ENCODE data around the gene EMP1.
A peak's percentile ranks its signal among the peaks of the same experiment; 100 is the strongest.

Gene EMP1

GRCh38 chr12:13177373-13177772 is 19.2 kb upstream of the EMP1 start:
- Mint-ChIP-seq H3K27ac (ENCODE audit: low read depth) (no peak overlapping the region), H3K4me3 (no peak overlapping the region), H3K36me3 (ENCODE audit: insufficient read depth) (peaks cover 5% of the 10 kb centered on the region), H3K9me3 (no peaks in the 10 kb centered on the region), H3K4me1 (peaks cover 12% of the 10 kb centered on the region), H3K27me3 (peaks cover 55% of the 10 kb centered on the region)
- DNase-seq (ENCODE audit: low spot score in 2 of 2) (no peak), ATAC-seq (replicated peaks; ENCODE audit: extremely low read depth, poor library complexity, severe bottlenecking) (no peak)

- Mint-ChIP-seq H3K4me3 (no peak overlapping the region), H3K9me3 (no peaks in the 10 kb centered on the region), H3K4me1 (peaks cover 12% of the 10 kb centered on the region), H3K27me3 (peaks cover 55% of the 10 kb centered on the region), H3K27ac (ENCODE audit: low read depth) (no peak overlapping the region), H3K36me3 (ENCODE audit: insufficient read depth) (peaks cover 5% of the 10 kb centered on the region)
- no peak for DNase-seq (ENCODE audit: low spot score in 2 of 2)
- no peak for ATAC-seq (replicated peaks; ENCODE audit: extremely low read depth, poor library complexity, severe bottlenecking)
Observed at GRCh38 chr12:13177906-13178305, 18.6 kb upstream of the EMP1 start.

DNA sequence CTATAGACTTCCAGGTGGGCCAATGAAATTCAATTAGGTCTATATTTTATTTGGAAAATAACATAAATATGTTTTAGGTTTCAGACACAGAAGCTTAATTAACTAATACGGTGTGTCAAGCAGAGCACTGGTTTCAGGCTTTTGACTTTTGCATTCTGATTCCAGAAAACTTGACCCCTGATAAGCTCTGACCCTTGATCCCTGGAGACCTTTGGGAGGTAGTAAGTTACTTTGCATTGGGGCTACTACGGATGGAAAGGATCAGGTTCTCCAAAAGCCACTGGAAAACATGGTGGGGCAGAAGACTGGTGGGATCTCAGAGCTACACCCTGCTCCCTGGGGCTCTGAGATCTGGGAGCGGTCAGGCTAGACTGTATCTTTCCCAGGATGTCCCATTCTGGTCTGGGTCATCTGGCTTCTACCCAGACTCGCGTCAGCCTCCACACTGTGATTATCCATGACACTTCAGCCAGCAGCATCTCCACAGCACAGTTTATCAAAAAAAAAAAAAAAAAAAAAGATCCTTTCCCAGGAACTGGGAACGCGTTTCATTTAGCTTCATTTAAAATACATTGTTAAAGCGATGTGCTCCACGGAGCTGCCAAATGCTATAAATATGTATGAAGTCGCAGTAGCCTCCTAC is 17.8 kb upstream of the EMP1 start:
- Mint-ChIP-seq H3K36me3 (ENCODE audit: insufficient read depth) (peaks cover 5% of the 10 kb centered on the region), H3K4me1 (peaks cover 12% of the 10 kb centered on the region)

DNA sequence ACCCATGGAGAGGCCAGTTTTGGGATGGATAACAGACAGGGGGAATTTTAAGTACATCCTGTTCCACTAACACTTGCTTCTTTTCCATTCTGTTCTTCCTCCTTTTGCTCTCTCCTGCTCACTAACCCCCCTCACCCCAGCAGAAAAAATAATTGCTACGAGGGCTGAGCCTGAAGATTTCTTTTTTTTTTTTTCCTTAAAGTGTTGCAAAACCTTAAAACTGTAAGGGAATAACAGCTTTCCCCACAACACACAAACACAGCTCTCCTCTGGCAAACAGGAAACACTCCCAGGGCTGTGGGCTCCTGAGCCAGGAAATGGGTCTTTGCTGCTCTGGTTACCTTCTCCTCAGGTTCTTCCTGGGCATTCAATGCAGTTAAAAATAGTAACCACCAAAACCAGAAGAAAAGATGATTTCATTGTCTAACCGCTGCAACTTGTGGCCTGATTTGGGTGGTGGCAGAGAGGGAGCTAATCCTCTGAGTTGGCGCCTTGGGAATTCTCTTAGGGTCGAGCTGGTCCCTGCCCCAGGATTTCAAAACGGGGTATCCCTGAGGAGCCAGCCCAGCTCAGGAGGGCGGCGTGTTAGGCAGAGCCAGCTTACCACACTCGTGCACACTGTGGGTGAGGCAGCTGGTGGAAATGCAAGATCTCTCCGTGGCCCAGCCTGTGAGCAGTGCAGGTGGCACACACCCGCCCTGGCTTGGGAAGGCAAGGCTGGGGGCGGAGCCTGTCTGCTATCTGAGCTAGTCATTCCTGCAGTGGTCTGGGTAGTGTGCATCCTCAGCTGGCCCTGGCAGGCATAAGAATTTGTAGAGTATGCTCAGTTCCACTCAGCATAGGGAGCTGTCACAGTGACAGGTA is 17.1 kb upstream of the EMP1 start:
- ATAC-seq (replicated peaks; ENCODE audit: extremely low read depth, poor library complexity, severe bottlenecking) (peak; percentile 84), DNase-seq (ENCODE audit: low spot score in 2 of 2) (peak in 1 of 2 donors; percentile 18)
- H3K36me3 Mint-ChIP-seq (ENCODE audit: insufficient read depth), result peaks cover 5% of the 10 kb centered on the region
- H3K27ac Mint-ChIP-seq (ENCODE audit: low read depth), result no peak overlapping the region
- peak overlapping the region; percentile 47 for H3K4me3 Mint-ChIP-seq
- peaks cover 12% of the 10 kb centered on the region for H3K4me1 Mint-ChIP-seq
- peaks cover 54% of the 10 kb centered on the region for H3K27me3 Mint-ChIP-seq
- no peaks in the 10 kb centered on the region for H3K9me3 Mint-ChIP-seq

More for the DNA sequence above, 17.8 kb upstream of the EMP1 start:
- Mint-ChIP-seq H3K9me3 (no peaks in the 10 kb centered on the region), H3K27me3 (peaks cover 54% of the 10 kb centered on the region), H3K27ac (ENCODE audit: low read depth) (no peak overlapping the region), H3K4me3 (peak overlapping the region; percentile 47)
- no peak for ATAC-seq (replicated peaks; ENCODE audit: extremely low read depth, poor library complexity, severe bottlenecking)
- DNase-seq (ENCODE audit: low spot score in 2 of 2), result no peak

DNA sequence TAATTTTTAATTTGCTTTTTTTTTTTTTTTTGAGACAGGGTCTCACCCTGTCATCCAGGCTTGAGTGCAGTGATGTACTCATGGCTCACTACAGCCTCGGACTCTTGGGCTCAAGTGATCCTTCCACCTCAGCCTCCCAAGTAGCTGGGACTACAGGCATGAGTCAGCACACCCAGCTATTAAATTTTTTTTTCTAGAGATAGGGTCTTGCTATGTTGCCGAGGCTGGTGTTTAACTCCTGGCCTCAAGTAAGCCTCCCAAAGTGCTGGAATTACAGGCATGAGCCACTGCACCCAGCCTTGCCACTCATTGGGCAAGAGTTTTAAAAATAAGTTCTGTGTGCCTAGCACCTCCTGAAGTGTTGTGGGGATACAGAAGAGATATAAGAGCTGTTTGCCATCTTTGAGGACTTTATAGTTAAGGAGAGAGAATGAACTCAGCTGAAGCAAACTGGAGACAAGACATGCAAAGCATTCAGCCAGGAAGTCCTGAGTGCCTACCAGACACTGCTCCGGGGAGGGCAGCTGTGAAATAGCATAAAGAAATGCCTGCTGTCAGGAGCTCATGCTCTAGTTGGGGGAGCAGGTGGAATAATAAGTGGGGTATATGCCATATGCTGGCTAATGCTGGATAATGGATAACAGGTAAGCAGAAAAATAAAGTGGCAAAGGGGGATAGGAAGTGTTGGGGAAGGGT is 15.0 kb upstream of the EMP1 start:
- no peak for DNase-seq (ENCODE audit: low spot score in 2 of 2)
- H3K4me3 Mint-ChIP-seq, result no peak overlapping the region
- H3K27ac Mint-ChIP-seq (ENCODE audit: low read depth), result no peak overlapping the region
- peaks cover 5% of the 10 kb centered on the region for H3K36me3 Mint-ChIP-seq (ENCODE audit: insufficient read depth)
- no peak for ATAC-seq (replicated peaks; ENCODE audit: extremely low read depth, poor library complexity, severe bottlenecking)
- H3K27me3 Mint-ChIP-seq, result peaks cover 65% of the 10 kb centered on the region
- peaks cover 12% of the 10 kb centered on the region for H3K4me1 Mint-ChIP-seq
- H3K9me3 Mint-ChIP-seq, result no peaks in the 10 kb centered on the region

- no peak overlapping the region for H3K4me3 Mint-ChIP-seq
- DNase-seq (ENCODE audit: low spot score in 2 of 2) (no peak), ATAC-seq (replicated peaks; ENCODE audit: extremely low read depth, poor library complexity, severe bottlenecking) (no peak)
- peaks cover 71% of the 10 kb centered on the region for H3K27me3 Mint-ChIP-seq
- H3K9me3 Mint-ChIP-seq, result no peaks in the 10 kb centered on the region
- H3K4me1 Mint-ChIP-seq, result peaks cover 12% of the 10 kb centered on the region
- H3K27ac Mint-ChIP-seq (ENCODE audit: low read depth), result no peak overlapping the region
- peaks cover 5% of the 10 kb centered on the region for H3K36me3 Mint-ChIP-seq (ENCODE audit: insufficient read depth)
Observed at GRCh38 chr12:13182881-13183280, 13.6 kb upstream of the EMP1 start.

DNA sequence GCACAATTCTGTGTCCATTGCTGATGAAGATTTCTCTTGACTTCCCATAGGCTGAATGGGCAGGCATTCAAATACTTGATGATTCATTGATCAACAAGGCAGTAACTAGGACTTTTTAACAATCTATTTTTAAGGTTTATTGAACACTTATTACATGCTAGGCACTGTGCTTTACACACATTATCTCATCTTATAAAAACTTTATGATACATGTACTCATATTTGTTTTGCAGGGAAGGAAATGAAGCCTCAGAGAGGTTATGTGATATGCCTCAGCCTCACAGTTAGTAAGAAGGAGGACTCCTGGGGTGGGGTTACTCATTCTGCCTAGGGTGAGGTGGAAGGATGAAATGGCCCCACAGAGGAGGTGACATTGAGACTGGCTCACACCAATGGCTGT is 12.9 kb upstream of the EMP1 start:
- ATAC-seq (replicated peaks; ENCODE audit: extremely low read depth, poor library complexity, severe bottlenecking) (no peak), DNase-seq (ENCODE audit: low spot score in 2 of 2) (no peak)
- Mint-ChIP-seq H3K27me3 (peaks cover 75% of the 10 kb centered on the region), H3K27ac (ENCODE audit: low read depth) (no peak overlapping the region), H3K9me3 (no peaks in the 10 kb centered on the region), H3K4me1 (peaks cover 12% of the 10 kb centered on the region), H3K4me3 (no peak overlapping the region), H3K36me3 (ENCODE audit: insufficient read depth) (peaks cover 5% of the 10 kb centered on the region)

DNA sequence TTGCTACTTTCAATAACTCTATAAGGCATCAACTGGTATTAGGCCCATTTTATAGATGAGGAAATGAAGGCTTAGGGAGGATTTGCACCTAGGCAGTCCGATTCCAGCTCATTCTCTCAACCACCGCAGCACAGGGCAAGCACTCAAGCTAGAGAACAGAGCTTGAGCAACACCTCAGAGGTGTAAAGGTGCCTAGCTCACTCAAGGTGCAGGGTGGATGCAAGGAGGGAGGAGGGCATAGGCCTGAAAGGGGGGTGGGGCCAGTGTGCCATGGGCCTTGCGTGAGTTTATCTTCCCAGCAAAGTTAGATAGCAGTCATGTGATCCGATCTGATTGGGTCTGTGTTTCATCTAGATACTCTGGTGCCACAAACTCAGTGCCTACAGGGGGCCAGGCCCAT is 10.2 kb upstream of the EMP1 start:
- no peaks in the 10 kb centered on the region for H3K36me3 Mint-ChIP-seq (ENCODE audit: insufficient read depth)
- no peaks in the 10 kb centered on the region for H3K9me3 Mint-ChIP-seq
- DNase-seq (ENCODE audit: low spot score in 2 of 2), result no peak
- H3K27ac Mint-ChIP-seq (ENCODE audit: low read depth), result no peak overlapping the region
- H3K4me1 Mint-ChIP-seq, result no peaks in the 10 kb centered on the region
- ATAC-seq (replicated peaks; ENCODE audit: extremely low read depth, poor library complexity, severe bottlenecking), result no peak
- no peak overlapping the region for H3K4me3 Mint-ChIP-seq
- peaks cover 84% of the 10 kb centered on the region for H3K27me3 Mint-ChIP-seq

- no peak for ATAC-seq (replicated peaks; ENCODE audit: extremely low read depth, poor library complexity, severe bottlenecking)
- Mint-ChIP-seq H3K27me3 (peaks cover 84% of the 10 kb centered on the region), H3K9me3 (no peaks in the 10 kb centered on the region), H3K4me1 (no peaks in the 10 kb centered on the region), H3K36me3 (ENCODE audit: insufficient read depth) (no peaks in the 10 kb centered on the region), H3K4me3 (no peak overlapping the region), H3K27ac (ENCODE audit: low read depth) (no peak overlapping the region)
- DNase-seq (ENCODE audit: low spot score in 2 of 2), result no peak
Observed at GRCh38 chr12:13187399-13187798, 9.1 kb upstream of the EMP1 start.

- H3K27me3 Mint-ChIP-seq, result peaks cover 73% of the 10 kb centered on the region
- no peak overlapping the region for H3K4me3 Mint-ChIP-seq
- no peaks in the 10 kb centered on the region for H3K4me1 Mint-ChIP-seq
- H3K9me3 Mint-ChIP-seq, result no peaks in the 10 kb centered on the region
- H3K27ac Mint-ChIP-seq (ENCODE audit: low read depth), result no peak overlapping the region
- ATAC-seq (replicated peaks; ENCODE audit: extremely low read depth, poor library complexity, severe bottlenecking) (no peak), DNase-seq (ENCODE audit: low spot score in 2 of 2) (no peak)
- H3K36me3 Mint-ChIP-seq (ENCODE audit: insufficient read depth), result no peaks in the 10 kb centered on the region
Observed at GRCh38 chr12:13189264-13189663, 7.3 kb upstream of the EMP1 start.

GRCh38 chr12:13190275-13190674 is 6.3 kb upstream of the EMP1 start:
- ATAC-seq (replicated peaks; ENCODE audit: extremely low read depth, poor library complexity, severe bottlenecking), result no peak
- no peaks in the 10 kb centered on the region for H3K36me3 Mint-ChIP-seq (ENCODE audit: insufficient read depth)

DNA sequence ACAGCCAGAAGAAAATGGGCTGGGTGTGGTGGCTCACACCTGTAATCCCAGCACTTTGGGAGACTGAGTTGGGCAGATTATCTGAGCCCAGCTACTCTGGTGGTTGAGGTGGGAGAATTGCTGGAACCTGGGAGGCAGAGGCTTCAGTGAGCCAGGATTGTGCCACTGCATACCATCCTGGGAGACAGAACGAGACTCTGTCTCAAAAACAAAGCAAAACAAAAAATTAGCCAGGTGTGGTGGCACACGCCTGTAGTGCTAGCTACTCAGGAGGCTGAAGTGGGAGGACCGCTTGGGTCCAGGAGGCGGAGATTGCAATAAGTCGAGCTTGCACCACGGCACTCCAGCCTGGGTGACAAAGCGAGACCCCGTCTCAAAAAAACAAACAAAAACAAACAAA is 3.8 kb upstream of the EMP1 start:
- ATAC-seq (replicated peaks; ENCODE audit: extremely low read depth, poor library complexity, severe bottlenecking), result no peak
- peaks cover 17% of the 10 kb centered on the region for H3K4me1 Mint-ChIP-seq
- H3K9me3 Mint-ChIP-seq, result no peaks in the 10 kb centered on the region
- H3K27ac Mint-ChIP-seq (ENCODE audit: low read depth), result no peak overlapping the region
- H3K4me3 Mint-ChIP-seq, result no peak overlapping the region
- peaks cover 56% of the 10 kb centered on the region for H3K27me3 Mint-ChIP-seq
- DNase-seq (ENCODE audit: low spot score in 2 of 2), result no peak
- H3K36me3 Mint-ChIP-seq (ENCODE audit: insufficient read depth), result peaks cover 2% of the 10 kb centered on the region

More at GRCh38 chr12:13190275-13190674, 6.3 kb upstream of the EMP1 start:
- Mint-ChIP-seq H3K27ac (ENCODE audit: low read depth) (no peak overlapping the region), H3K9me3 (no peaks in the 10 kb centered on the region), H3K4me1 (no peaks in the 10 kb centered on the region), H3K27me3 (peaks cover 66% of the 10 kb centered on the region), H3K4me3 (no peak overlapping the region)
- DNase-seq (ENCODE audit: low spot score in 2 of 2), result no peak

All from central memory CD8-positive, alpha-beta T cell (primary cell).